HepG2 (cell line): Measurements from ENCODE around the gene GSDMA. TPM values are rescaled to one million over a fixed set of nuclear protein-coding genes. Genes with fewer than 3 reads are reported as not detected.
A peak's percentile ranks its signal among the peaks of the same experiment; 100 is the strongest.

Experiments used
- EP300 ChIP-seq, 3 experiments: sonication (generic) in 1 of 3; formaldehyde crosslinking in 1 of 3; IDR thresholded peaks; 2 replicates each; pipeline versions ENCODE4 v1.5.1 to v1.6.1; 2011 to 2020; ENCODE audit warnings: low read depth in 2 of 3, low read length in 2 of 3, borderline replicate concordance in 1 of 3, improper control_type of control experiment in 1 of 3, mild to moderate bottlenecking in 1 of 3, missing genetic modification reagents in 1 of 3, moderate library complexity in 1 of 3
- KDM5B ChIP-seq: sonication (generic); formaldehyde crosslinking; IDR thresholded peaks from 2 replicates; pipeline ENCODE4 v1.4.0; 2020; ENCODE audit warnings: missing genetic modification reagents, mild to moderate bottlenecking, borderline replicate concordance
- MED8 ChIP-seq: sonication (generic); formaldehyde crosslinking; IDR thresholded peaks from 2 replicates; pipeline ENCODE4 v1.8.1; 2023; ENCODE audit warnings: mild to moderate bottlenecking, missing genetic modification reagents; ENCODE audit not compliant: insufficient replicate concordance
- NFE2L1 ChIP-seq: sonication (generic); formaldehyde crosslinking; IDR thresholded peaks from 2 replicates; pipeline ENCODE4 v1.4.0; 2020; ENCODE audit warnings: missing genetic modification reagents, mild to moderate bottlenecking, borderline replicate concordance
- SMARCE1 ChIP-seq: fragments of 450-650 bp; IDR thresholded peaks from 2 replicates; pipeline ENCODE4 v1.6.1; 2017; ENCODE audit warnings: borderline replicate concordance
- ZBTB20 ChIP-seq: sonication (generic); formaldehyde crosslinking; IDR thresholded peaks from 2 replicates; pipeline ENCODE4 v1.8.1; 2023; ENCODE audit warnings: missing genetic modification reagents, low read depth, mild to moderate bottlenecking, borderline replicate concordance
- ZBTB8A ChIP-seq: sonication (generic); formaldehyde crosslinking; IDR thresholded peaks from 2 replicates; pipeline ENCODE4 v1.4.0; 2020; ENCODE audit warnings: mild to moderate bottlenecking, low read depth, missing genetic modification reagents, borderline replicate concordance
- ZKSCAN5 ChIP-seq: sonication (generic); formaldehyde crosslinking; IDR thresholded peaks from 2 replicates; pipeline ENCODE4 v1.5.1; 2020; ENCODE audit warnings: mild to moderate bottlenecking, missing genetic modification reagents
- ZNF17 ChIP-seq: sonication (generic); formaldehyde crosslinking; IDR thresholded peaks from 2 replicates; pipeline ENCODE4 v1.5.0; 2020; ENCODE audit warnings: mild to moderate bottlenecking, missing genetic modification reagents
- ZNF747 ChIP-seq: sonication (generic); formaldehyde crosslinking; IDR thresholded peaks from 2 replicates; pipeline ENCODE4 v1.8.1; 2023; ENCODE audit warnings: missing genetic modification reagents, mild to moderate bottlenecking, borderline replicate concordance
- ZNF761 ChIP-seq: sonication (generic); formaldehyde crosslinking; conservative IDR thresholded peaks from 2 replicates; pipeline ENCODE4 v1.4.0; 2020; ENCODE audit warnings: mild to moderate bottlenecking, missing genetic modification reagents
- ZNF883 ChIP-seq: sonication (generic); formaldehyde crosslinking; IDR thresholded peaks from 2 replicates; pipeline ENCODE4 v1.5.1; 2020; ENCODE audit warnings: mild to moderate bottlenecking, missing genetic modification reagents; ENCODE audit errors: not compliant biosample characterization
- polyA plus RNA-seq, 8 experiments: library from polyadenylated mRNA; depleted of rRNA in 3 of 8; stranded (reverse) in 7 of 8; unstranded in 1 of 8; fragments of >200 nt; fragmentation: Illumina TruSeq in 4 of 8; extraction: Trizol in 4 of 8; gene quantifications; 2 replicates each; pipeline versions ENCODE4 v1.2.1 to v1.2.3, GENCODE V29; 2011 to 2016; ENCODE audit warnings: low read depth in 4 of 8, missing spikeins in 1 of 8, mixed read lengths in 1 of 8; ENCODE audit not compliant: insufficient read depth in 1 of 8
- total RNA-seq, 5 experiments: library from RNA; depleted of rRNA; stranded (reverse); fragments of >200 nt; fragmentation: Illumina TruSeq; extraction: Trizol; gene quantifications; 2 replicates each; pipeline ENCODE4 v1.2.3, GENCODE V29; 2016; ENCODE audit warnings: low read depth in 1 of 5
- TF ChIP-seq, protein P1 (sequence below): sonication (generic); formaldehyde crosslinking; conservative IDR thresholded peaks from 2 replicates; pipeline ENCODE4 v1.4.0; 2020; ENCODE audit warnings: missing genetic modification reagents
- TF ChIP-seq, protein P2 (sequence below): sonication (generic); formaldehyde crosslinking; IDR thresholded peaks from 2 replicates; pipeline ENCODE4 v1.5.1; 2020; ENCODE audit warnings: missing genetic modification reagents, mild to moderate bottlenecking, borderline replicate concordance
- TF ChIP-seq, protein P3 (sequence below): sonication (generic); formaldehyde crosslinking; IDR thresholded peaks from 2 replicates; pipeline ENCODE4 v1.4.0; 2020; ENCODE audit warnings: mild to moderate bottlenecking, low read depth, missing genetic modification reagents
- TF ChIP-seq, protein P4 (sequence below), 2 experiments: sonication (generic) in 1 of 2; formaldehyde crosslinking in 1 of 2; IDR thresholded peaks; 2 replicates each; pipeline versions ENCODE4 v1.5.1 to v1.6.1; 2011 to 2020; ENCODE audit warnings: borderline replicate concordance in 1 of 2, low read depth in 1 of 2, low read length in 1 of 2, mild to moderate bottlenecking in 1 of 2, missing genetic modification reagents in 1 of 2, moderate library complexity in 1 of 2

The GSDMA gene
- total and polyA plus RNA-seq, 2 of the 13 experiments (the other 11 are each of a cell fraction or from before 2014, with no cell fraction given): not detected

DNA sequence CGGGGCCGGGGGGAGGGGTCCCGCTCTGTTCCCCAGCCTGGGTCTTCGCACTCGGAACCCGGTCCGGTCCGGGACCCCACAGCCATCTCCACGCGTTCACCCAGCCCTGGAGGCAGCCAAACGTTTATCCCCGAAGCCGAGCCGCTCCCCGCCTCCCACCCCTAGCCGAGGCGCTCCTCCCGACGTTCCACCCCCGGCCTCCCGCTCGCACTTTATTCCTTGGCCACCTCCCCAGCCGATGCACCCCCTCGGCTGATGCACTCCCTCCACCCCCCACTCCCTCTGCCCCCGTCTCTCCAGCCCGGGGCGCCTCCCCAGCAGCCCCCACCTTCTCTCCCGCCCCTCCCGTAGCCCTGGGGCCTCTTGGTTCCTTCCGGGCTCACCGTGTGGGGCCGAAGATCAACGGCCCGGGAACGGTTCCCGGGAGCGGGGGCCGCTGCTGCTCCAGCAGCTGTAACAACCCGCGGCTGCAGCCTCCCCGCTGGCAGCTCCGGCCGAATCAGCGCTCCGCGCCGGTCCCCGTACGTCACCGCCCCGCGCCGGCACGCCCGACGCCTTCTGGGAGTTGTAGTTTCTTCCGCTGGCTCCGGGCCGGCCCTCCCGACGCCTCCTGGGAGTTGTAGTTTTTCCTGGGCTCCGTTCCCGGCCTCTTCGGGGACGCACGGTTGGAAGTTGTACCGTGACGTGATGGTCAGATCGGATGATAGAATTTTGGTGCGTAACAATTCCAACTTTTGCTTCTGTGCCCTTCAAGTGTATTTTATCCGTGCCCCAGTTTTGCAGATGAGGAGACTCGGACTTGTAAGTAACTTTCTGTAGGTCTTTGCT, 35.5 kb upstream of the GSDMA start, which contains the start of the genes LRRC3C and ORMDL3 (continued):
- TF ChIP-seq, protein P1, sequence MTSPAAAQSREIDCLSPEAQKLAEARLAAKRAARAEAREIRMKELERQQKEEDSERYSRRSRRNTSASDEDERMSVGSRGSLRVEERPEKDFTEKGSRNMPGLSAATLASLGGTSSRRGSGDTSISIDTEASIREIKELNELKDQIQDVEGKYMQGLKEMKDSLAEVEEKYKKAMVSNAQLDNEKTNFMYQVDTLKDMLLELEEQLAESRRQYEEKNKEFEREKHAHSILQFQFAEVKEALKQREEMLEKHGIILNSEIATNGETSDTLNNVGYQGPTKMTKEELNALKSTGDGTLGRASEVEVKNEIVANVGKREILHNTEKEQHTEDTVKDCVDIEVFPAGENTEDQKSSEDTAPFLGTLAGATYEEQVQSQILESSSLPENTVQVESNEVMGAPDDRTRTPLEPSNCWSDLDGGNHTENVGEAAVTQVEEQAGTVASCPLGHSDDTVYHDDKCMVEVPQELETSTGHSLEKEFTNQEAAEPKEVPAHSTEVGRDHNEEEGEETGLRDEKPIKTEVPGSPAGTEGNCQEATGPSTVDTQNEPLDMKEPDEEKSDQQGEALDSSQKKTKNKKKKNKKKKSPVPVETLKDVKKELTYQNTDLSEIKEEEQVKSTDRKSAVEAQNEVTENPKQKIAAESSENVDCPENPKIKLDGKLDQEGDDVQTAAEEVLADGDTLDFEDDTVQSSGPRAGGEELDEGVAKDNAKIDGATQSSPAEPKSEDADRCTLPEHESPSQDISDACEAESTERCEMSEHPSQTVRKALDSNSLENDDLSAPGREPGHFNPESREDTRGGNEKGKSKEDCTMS (CRISPR knock-in tag): no peak
- TF ChIP-seq KDM5B (0 out of 2 replicates have a peak, but pooled peaks have one; percentile 19), ZBTB8A (no peak), MED8 (peak; percentile 56), ZKSCAN5 (CRISPR knock-in tag) (no peak), SMARCE1 (no peak), ZNF761 (CRISPR knock-in tag) (no peak; the same call in 1 of the 2 replicates), EP300 (IDR thresholded peaks at IDR 0.05; ENCODE audit: low read depth in 2 of 2, low read length in 2 of 2) (peak in 1 of 2 experiments; percentile 37; a peak in 1 of 4 replicates), EP300 (CRISPR knock-in tag; IDR thresholded peaks at IDR 0.05; ENCODE audit: borderline replicate concordance) (no peak), ZBTB20 (CRISPR knock-in tag) (peak; percentile 35; the same call in 1 of the 2 replicates), ZNF747 (CRISPR knock-in tag) (peak; percentile 79; the same call in 1 of the 2 replicates), NFE2L1 (CRISPR knock-in tag) (no peak), ZNF883 (no peak), ZNF17 (CRISPR knock-in tag) (0 out of 2 replicates have a peak, but pooled peaks have one; percentile 37)
- TF ChIP-seq, protein P2, sequence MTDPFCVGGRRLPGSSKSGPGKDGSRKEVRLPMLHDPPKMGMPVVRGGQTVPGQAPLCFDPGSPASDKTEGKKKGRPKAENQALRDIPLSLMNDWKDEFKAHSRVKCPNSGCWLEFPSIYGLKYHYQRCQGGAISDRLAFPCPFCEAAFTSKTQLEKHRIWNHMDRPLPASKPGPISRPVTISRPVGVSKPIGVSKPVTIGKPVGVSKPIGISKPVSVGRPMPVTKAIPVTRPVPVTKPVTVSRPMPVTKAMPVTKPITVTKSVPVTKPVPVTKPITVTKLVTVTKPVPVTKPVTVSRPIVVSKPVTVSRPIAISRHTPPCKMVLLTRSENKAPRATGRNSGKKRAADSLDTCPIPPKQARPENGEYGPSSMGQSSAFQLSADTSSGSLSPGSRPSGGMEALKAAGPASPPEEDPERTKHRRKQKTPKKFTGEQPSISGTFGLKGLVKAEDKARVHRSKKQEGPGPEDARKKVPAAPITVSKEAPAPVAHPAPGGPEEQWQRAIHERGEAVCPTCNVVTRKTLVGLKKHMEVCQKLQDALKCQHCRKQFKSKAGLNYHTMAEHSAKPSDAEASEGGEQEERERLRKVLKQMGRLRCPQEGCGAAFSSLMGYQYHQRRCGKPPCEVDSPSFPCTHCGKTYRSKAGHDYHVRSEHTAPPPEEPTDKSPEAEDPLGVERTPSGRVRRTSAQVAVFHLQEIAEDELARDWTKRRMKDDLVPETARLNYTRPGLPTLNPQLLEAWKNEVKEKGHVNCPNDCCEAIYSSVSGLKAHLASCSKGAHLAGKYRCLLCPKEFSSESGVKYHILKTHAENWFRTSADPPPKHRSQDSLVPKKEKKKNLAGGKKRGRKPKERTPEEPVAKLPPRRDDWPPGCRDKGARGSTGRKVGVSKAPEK (CRISPR knock-in tag): no peak; the same call in 1 of the 2 replicates
- TF ChIP-seq, protein P3, sequence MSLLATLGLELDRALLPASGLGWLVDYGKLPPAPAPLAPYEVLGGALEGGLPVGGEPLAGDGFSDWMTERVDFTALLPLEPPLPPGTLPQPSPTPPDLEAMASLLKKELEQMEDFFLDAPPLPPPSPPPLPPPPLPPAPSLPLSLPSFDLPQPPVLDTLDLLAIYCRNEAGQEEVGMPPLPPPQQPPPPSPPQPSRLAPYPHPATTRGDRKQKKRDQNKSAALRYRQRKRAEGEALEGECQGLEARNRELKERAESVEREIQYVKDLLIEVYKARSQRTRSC (CRISPR knock-in tag): peak; percentile 70
- TF ChIP-seq, protein P4, sequence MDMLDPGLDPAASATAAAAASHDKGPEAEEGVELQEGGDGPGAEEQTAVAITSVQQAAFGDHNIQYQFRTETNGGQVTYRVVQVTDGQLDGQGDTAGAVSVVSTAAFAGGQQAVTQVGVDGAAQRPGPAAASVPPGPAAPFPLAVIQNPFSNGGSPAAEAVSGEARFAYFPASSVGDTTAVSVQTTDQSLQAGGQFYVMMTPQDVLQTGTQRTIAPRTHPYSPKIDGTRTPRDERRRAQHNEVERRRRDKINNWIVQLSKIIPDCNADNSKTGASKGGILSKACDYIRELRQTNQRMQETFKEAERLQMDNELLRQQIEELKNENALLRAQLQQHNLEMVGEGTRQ (IDR thresholded peaks at IDR 0.05; ENCODE audit: low read depth, low read length): no peak
- TF ChIP-seq, protein P4 (CRISPR knock-in tag; IDR thresholded peaks at IDR 0.05; ENCODE audit: borderline replicate concordance): peak; percentile 31; the same call in 1 of the 2 replicates
